Measurements from ENCODE around the gene SHMT2.

The SHMT2 gene

DNA sequence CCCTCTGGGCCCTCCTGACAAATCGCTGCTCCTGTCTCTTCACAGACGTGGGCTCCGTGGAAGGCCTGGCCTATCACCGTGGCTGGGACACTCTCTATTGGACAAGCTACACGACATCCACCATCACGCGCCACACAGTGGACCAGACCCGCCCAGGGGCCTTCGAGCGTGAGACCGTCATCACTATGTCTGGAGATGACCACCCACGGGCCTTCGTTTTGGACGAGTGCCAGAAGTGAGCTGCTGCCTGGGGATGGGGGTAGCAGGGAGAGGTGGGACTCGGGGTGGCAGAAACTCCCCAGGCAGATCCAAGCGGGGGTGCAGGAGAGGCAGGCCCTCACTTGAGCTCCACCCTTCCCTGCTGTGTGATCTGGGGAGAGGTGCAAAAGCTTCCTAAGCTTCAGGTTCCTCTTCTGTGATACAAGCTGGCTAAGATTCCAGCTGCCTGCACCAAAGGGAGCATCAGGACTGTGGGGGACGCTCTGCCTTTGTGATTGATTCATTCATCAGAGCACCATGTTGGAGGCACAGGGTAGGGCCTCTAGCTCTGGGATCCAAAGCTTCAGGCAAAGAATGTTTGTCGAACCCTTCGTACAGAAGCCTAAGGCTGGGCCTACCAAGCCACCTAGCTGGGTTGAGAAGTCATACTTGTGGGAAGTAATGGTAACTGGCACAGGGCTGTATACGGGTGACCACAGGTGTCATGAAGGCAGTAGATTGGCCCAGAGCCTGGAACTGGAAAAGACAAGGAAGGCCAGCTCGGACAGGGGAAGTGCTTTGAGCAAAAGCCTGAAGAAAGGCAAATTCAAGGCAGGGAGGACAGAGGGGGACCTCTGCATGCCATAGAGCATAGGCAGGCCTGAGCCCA, 42.1 kb upstream of the SHMT2 start:
- Histone ChIP-seq H3K4me2 (ENCODE audit: low read length) (no peak overlapping the region), H3K9ac (no peak overlapping the region), H3K9me3 (ENCODE audit: control insufficient read depth, low read length) (no peaks in the 10 kb centered on the region), H3K79me2 (no peaks in the 10 kb centered on the region), H3K27ac (no peak overlapping the region), H3K4me1 (no peaks in the 10 kb centered on the region), H2AFZ (no peak overlapping the region), H3K36me3 (ENCODE audit: control insufficient read depth, insufficient read depth, low read length) (no peaks in the 10 kb centered on the region), H3K4me3 (ENCODE audit: low read depth, low read length) (no peak overlapping the region), H3K27me3 (ENCODE audit: control insufficient read depth, insufficient read depth, low read length) (no peaks in the 10 kb centered on the region)
- TF ChIP-seq, protein P1, sequence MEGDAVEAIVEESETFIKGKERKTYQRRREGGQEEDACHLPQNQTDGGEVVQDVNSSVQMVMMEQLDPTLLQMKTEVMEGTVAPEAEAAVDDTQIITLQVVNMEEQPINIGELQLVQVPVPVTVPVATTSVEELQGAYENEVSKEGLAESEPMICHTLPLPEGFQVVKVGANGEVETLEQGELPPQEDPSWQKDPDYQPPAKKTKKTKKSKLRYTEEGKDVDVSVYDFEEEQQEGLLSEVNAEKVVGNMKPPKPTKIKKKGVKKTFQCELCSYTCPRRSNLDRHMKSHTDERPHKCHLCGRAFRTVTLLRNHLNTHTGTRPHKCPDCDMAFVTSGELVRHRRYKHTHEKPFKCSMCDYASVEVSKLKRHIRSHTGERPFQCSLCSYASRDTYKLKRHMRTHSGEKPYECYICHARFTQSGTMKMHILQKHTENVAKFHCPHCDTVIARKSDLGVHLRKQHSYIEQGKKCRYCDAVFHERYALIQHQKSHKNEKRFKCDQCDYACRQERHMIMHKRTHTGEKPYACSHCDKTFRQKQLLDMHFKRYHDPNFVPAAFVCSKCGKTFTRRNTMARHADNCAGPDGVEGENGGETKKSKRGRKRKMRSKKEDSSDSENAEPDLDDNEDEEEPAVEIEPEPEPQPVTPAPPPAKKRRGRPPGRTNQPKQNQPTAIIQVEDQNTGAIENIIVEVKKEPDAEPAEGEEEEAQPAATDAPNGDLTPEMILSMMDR (IDR thresholded peaks at IDR 0.05), result no peak

DNA sequence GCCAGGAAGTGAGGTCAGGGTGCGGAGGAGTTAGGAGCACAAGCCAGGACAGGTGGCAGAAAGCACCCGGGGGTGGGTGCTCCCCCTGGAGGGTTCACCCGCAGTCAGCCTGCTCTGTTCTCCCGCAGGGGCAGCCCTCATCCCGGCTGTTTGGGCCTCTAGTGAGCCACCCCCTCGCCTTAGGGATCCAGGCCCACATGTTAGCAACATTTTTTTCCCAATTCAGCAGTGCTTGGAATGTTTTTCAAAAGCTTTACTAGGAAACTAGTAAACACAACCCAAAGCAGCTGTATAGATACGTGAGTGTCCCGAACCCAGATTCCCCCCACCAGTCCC, 41.5 kb upstream of the SHMT2 start:
- Histone ChIP-seq H3K9ac (no peak overlapping the region), H3K4me1 (no peaks in the 10 kb centered on the region), H3K79me2 (no peaks in the 10 kb centered on the region), H3K9me3 (ENCODE audit: control insufficient read depth, low read length) (no peaks in the 10 kb centered on the region), H3K4me2 (ENCODE audit: low read length) (no peak overlapping the region), H3K27ac (no peak overlapping the region), H3K36me3 (ENCODE audit: control insufficient read depth, insufficient read depth, low read length) (no peaks in the 10 kb centered on the region), H3K4me3 (ENCODE audit: low read depth, low read length) (no peak overlapping the region), H3K27me3 (ENCODE audit: control insufficient read depth, insufficient read depth, low read length) (no peaks in the 10 kb centered on the region), H2AFZ (no peak overlapping the region)
- TF ChIP-seq, protein P1 (IDR thresholded peaks at IDR 0.05), result no peak

DNA sequence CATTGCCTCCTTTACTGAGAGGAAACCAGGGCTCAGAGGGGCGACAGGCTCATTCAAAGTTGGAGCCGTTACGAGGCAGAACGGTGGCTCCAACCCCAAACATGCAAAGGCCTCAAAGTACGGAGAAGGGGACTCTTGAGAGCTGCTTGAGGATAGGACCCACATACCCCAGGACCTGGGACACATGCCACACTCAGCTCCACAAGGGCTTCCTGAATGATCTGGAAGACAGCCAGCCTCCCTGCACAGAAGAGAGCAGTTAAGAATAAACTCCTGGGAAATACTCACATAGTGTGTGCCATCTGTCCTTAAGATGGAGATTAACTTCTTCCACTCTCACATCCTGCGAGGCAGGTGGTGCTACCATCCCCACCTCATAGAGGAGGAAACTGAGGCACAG, 39.5 kb upstream of the SHMT2 start:
- no peaks in the 10 kb centered on the region for H3K79me2 ChIP-seq
- no peak overlapping the region for H3K4me3 ChIP-seq (ENCODE audit: low read depth, low read length)
- no peaks in the 10 kb centered on the region for H3K36me3 ChIP-seq (ENCODE audit: control insufficient read depth, insufficient read depth, low read length)
- TF ChIP-seq, protein P1 (IDR thresholded peaks at IDR 0.05), result no peak
- H3K4me2 ChIP-seq (ENCODE audit: low read length), result no peak overlapping the region
- H3K27ac ChIP-seq, result no peak overlapping the region
- H3K9ac ChIP-seq, result no peak overlapping the region
- H2AFZ ChIP-seq, result no peak overlapping the region
- no peaks in the 10 kb centered on the region for H3K4me1 ChIP-seq
- H3K9me3 ChIP-seq (ENCODE audit: control insufficient read depth, low read length), result no peaks in the 10 kb centered on the region
- H3K27me3 ChIP-seq (ENCODE audit: control insufficient read depth, insufficient read depth, low read length), result no peaks in the 10 kb centered on the region

DNA sequence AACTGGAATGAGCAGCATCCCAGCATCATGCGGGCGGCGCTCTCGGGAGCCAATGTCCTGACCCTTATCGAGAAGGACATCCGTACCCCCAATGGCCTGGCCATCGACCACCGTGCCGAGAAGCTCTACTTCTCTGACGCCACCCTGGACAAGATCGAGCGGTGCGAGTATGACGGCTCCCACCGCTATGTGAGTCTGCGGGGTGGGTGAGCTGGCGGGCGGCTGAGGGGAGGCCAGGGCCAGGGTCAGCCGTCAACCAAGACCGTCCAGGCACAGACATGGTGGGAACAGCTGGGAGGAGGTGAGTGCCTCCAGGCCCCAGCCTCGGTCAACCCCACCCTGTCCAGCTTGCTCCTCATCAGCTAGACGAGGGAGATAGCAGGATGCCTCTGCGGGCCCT, 38.7 kb upstream of the SHMT2 start:
- no peaks in the 10 kb centered on the region for H3K36me3 ChIP-seq (ENCODE audit: control insufficient read depth, insufficient read depth, low read length)
- TF ChIP-seq, protein P1 (IDR thresholded peaks at IDR 0.05), result no peak

DNA sequence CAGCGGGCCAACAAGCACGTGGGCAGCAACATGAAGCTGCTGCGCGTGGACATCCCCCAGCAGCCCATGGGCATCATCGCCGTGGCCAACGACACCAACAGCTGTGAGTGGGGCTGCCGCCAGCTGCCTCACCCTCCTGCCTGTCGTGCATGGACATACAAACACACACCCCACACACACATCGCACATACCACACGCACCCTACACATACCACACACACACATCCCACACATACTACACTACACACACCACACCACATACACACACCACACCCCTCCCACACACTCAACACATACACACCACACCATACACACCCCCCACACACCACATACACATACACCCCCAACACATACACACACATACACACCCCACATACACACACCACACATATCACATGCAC, 38.1 kb upstream of the SHMT2 start:
- Histone ChIP-seq H3K36me3 (ENCODE audit: control insufficient read depth, insufficient read depth, low read length) (no peaks in the 10 kb centered on the region), H3K9ac (no peak overlapping the region), H2AFZ (no peak overlapping the region), H3K4me1 (no peaks in the 10 kb centered on the region), H3K79me2 (no peaks in the 10 kb centered on the region), H3K27me3 (ENCODE audit: control insufficient read depth, insufficient read depth, low read length) (no peaks in the 10 kb centered on the region), H3K4me3 (ENCODE audit: low read depth, low read length) (no peak overlapping the region), H3K27ac (no peak overlapping the region), H3K4me2 (ENCODE audit: low read length) (no peak overlapping the region), H3K9me3 (ENCODE audit: control insufficient read depth, low read length) (no peaks in the 10 kb centered on the region)
- TF ChIP-seq, protein P1 (IDR thresholded peaks at IDR 0.05), result no peak

More for the DNA sequence above, 38.7 kb upstream of the SHMT2 start:
- Histone ChIP-seq H3K4me2 (ENCODE audit: low read length) (no peak overlapping the region), H3K27ac (no peak overlapping the region), H2AFZ (no peak overlapping the region), H3K27me3 (ENCODE audit: control insufficient read depth, insufficient read depth, low read length) (no peaks in the 10 kb centered on the region), H3K9ac (no peak overlapping the region), H3K9me3 (ENCODE audit: control insufficient read depth, low read length) (no peaks in the 10 kb centered on the region), H3K79me2 (no peaks in the 10 kb centered on the region), H3K4me1 (no peaks in the 10 kb centered on the region), H3K4me3 (ENCODE audit: low read depth, low read length) (no peak overlapping the region)

All from parathyroid adenoma (tissue), 2 donors.